Measurements from ENCODE around the gene UBXN6. TPM values are rescaled to one million over a fixed set of nuclear protein-coding genes. Genes with fewer than 3 reads are reported as not detected.

Gene UBXN6
- total RNA-seq, 1 donor from 2014 or later: 116 TPM

DNA sequence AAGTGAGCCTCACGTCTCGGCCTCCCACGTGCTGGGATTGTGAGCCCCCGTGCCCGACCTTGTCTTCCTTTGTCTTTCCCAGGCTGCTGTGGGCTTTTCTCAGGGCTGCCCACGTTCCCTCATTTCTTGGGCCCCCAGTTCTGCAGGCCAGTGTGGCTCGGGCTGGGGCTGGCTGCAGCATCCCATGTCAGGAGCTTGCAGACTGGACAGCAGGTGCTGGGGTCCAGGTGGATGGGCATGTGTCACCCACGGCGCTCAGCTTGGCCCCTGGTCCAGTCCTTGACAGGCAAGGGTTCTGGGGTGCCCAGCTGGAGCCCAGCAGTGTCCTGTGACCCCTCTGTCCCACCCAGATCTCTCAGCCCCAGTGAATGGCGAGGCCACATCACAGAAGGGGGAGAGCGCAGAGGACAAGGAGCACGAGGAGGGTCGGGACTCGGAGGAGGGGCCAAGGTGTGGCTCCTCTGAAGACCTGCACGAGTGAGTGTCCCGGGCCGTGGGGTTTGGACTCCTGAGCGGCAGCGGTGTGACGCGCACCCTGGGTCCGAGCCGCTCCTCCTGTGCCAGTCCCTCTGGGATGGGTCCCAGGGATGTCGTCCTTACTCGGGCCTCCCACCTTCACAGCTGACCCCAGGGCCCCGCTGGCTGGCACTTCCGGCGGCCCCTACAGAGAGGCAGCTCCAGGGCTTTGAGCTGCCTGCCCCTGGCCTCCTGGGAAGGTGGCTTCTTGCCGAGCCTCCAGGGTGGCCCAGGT, 43.4 kb upstream of the UBXN6 start:
- TF ChIP-seq, protein P1, sequence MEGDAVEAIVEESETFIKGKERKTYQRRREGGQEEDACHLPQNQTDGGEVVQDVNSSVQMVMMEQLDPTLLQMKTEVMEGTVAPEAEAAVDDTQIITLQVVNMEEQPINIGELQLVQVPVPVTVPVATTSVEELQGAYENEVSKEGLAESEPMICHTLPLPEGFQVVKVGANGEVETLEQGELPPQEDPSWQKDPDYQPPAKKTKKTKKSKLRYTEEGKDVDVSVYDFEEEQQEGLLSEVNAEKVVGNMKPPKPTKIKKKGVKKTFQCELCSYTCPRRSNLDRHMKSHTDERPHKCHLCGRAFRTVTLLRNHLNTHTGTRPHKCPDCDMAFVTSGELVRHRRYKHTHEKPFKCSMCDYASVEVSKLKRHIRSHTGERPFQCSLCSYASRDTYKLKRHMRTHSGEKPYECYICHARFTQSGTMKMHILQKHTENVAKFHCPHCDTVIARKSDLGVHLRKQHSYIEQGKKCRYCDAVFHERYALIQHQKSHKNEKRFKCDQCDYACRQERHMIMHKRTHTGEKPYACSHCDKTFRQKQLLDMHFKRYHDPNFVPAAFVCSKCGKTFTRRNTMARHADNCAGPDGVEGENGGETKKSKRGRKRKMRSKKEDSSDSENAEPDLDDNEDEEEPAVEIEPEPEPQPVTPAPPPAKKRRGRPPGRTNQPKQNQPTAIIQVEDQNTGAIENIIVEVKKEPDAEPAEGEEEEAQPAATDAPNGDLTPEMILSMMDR (IDR thresholded peaks at IDR 0.05; ENCODE audit: insufficient read depth, low read length, severe bottlenecking): no peak
- Histone ChIP-seq H3K36me3 (ENCODE audit: control insufficient read depth, insufficient read depth, low read length) (peaks cover 22% of the 10 kb centered on the region), H3K27me3 (ENCODE audit: control insufficient read depth, insufficient read depth, low read length) (no peaks in the 10 kb centered on the region), H3K4me3 (ENCODE audit: low read depth, low read length) (no peak overlapping the region)
- FAIRE-seq: no peak
- no peak for DNase-seq (ENCODE audit: low read depth)

DNA sequence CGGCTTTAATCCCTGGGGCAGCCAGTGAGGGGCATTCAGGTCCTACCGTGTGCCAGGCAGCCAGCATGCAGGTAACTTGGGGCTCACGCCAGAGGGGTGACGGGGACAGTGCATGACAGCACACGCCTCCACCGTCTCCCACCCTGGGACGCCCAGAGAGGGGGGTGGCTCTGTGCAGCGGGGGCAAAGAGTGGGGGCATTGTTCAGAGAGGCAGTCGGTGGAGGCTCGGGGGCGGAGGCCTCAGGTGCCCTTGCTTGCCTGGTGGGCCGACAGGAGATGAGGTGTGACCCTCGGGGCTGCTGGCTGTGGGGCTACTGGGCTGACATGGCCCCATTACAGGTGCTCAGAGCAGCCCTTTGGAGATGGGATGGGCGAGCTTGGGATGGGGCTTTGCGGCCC, 42.3 kb upstream of the UBXN6 start:
- DNase-seq (ENCODE audit: low read depth) (no peak), FAIRE-seq (no peak)
- H3K36me3 ChIP-seq (ENCODE audit: control insufficient read depth, insufficient read depth, low read length): peaks cover 23% of the 10 kb centered on the region
- no peak overlapping the region for H3K4me3 ChIP-seq (ENCODE audit: low read depth, low read length)
- TF ChIP-seq, protein P1 (IDR thresholded peaks at IDR 0.05; ENCODE audit: insufficient read depth, low read length, severe bottlenecking): no peak
- H3K27me3 ChIP-seq (ENCODE audit: control insufficient read depth, insufficient read depth, low read length): no peaks in the 10 kb centered on the region

DNA sequence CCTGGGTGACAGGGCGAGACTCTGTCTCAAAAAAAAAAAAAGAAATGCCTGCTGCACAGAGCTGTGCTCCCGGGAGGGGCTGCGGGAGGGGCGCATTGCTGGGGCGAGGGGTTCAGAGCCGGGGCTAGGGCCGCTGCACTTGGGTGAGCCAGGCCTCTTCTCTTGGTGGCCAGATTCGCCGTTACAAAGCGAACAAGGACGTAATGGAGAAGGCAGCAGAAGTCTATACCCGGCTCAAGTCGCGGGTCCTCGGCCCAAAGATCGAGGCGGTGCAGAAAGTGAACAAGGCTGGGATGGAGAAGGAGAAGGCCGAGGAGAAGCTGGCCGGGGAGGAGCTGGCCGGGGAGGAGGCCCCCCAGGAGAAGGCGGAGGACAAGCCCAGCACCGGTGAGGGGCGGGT, 41.7 kb upstream of the UBXN6 start:
- Histone ChIP-seq H3K4me3 (ENCODE audit: low read depth, low read length) (no peak overlapping the region), H3K27me3 (ENCODE audit: control insufficient read depth, insufficient read depth, low read length) (no peaks in the 10 kb centered on the region), H3K36me3 (ENCODE audit: control insufficient read depth, insufficient read depth, low read length) (peaks cover 25% of the 10 kb centered on the region)
- TF ChIP-seq, protein P1 (IDR thresholded peaks at IDR 0.05; ENCODE audit: insufficient read depth, low read length, severe bottlenecking): no peak
- FAIRE-seq: no peak
- no peak for DNase-seq (ENCODE audit: low read depth)

DNA sequence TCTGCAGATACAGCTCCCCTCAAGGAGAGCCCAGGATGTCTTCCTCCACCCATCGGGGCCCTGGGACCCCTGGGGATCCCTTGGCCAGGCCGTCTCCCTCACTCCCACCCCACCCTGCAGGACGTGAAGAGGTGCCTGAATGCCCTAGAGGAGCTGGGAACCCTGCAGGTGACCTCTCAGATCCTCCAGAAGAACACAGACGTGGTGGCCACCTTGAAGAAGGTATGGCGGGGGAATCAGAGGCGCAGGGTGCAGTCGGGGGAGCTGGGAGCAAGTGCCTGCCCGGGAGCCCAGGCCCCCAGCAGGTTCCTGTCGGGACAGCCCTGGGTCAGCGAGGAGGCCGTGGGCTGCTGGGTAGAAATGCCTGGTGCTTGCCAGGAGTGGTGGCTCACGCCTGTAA, 41.1 kb upstream of the UBXN6 start:
- FAIRE-seq: no peak

DNA sequence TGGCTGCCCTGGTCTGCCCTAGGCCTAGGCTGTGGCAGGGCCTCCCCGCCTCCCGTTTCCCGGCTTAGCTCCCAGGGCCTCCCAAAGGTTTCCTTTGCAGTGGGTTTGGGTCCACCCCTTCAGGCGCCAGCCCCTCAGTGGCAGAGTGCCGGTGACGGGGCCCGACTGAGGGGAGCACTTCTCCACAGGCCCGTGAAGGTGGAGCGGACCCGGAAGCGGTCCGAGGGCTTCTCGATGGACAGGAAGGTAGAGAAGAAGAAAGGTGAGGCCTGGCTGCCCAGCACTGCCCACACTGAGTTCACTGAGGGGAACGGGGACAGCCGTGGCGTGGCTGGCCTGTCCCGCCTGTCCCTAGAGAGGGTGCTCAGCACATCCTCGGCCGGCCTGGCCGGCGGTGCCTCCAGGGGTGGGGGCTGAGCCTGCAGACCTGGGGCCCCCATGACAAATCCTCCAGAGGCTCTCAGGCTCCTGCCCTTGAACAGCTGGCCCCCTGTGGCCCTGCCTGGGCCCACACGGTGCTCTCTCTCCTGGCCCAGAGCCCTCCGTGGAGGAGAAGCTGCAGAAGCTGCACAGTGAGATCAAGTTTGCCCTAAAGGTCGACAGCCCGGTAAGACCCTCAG, 40.3 kb upstream of the UBXN6 start:
- peaks cover 25% of the 10 kb centered on the region for H3K36me3 ChIP-seq (ENCODE audit: control insufficient read depth, insufficient read depth, low read length)
- TF ChIP-seq, protein P1 (IDR thresholded peaks at IDR 0.05; ENCODE audit: insufficient read depth, low read length, severe bottlenecking): no peak
- no peaks in the 10 kb centered on the region for H3K27me3 ChIP-seq (ENCODE audit: control insufficient read depth, insufficient read depth, low read length)
- FAIRE-seq (no peak), DNase-seq (ENCODE audit: low read depth) (no peak)
- no peak overlapping the region for H3K4me3 ChIP-seq (ENCODE audit: low read depth, low read length)

More for the DNA sequence above, 41.1 kb upstream of the UBXN6 start:
- no peak for DNase-seq (ENCODE audit: low read depth)
- Histone ChIP-seq H3K36me3 (ENCODE audit: control insufficient read depth, insufficient read depth, low read length) (peaks cover 24% of the 10 kb centered on the region), H3K4me3 (ENCODE audit: low read depth, low read length) (no peak overlapping the region), H3K27me3 (ENCODE audit: control insufficient read depth, insufficient read depth, low read length) (no peaks in the 10 kb centered on the region)
- TF ChIP-seq, protein P1 (IDR thresholded peaks at IDR 0.05; ENCODE audit: insufficient read depth, low read length, severe bottlenecking): no peak
